ENCODE results near the gene PRICKLE3. TPM values are rescaled to one million over a fixed set of nuclear protein-coding genes. Genes with fewer than 3 reads are reported as not detected.

PRICKLE3 gene
- total and polyA plus RNA-seq, 2 of the 4 experiments (the other 2 are of a cell fraction): 3.4 to 6.4 TPM

DNA sequence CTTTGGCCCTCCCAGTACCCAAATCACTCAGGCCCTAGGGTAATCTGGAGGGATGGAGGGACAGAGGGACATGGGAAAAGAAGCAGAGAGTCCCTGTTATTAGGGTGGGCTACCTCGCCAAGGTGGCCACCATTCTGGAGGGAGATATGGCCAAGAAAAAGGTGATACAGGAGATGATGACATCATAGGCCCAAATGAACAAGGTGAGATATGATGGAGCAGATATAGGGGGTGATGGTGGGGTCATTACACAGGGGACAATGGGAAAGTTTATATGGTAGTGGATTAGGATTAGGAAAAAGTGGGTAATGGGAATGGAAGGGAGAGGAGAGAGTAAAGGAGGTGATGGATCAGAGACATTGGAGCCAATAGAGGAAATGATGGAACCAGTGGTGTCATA, 26.7 kb upstream of the PRICKLE3 start:
- CTCF ChIA-PET: no interaction called here
- WGBS, 2 experiments (ENCODE audit: extremely low coverage in 2 of 2, insufficient read length in 1 of 2): 20% methylated on average over 1 of the region's 1 CpG; no CpG with 5 or more reads in 1 of the 2 experiments

More for the DNA sequence above, 26.7 kb upstream of the PRICKLE3 start:
- dilution Hi-C loops (cut with HindIII; ENCODE audit: low sequenced_read_pairs, unreplicated experiment): no loop called here
- no peak overlapping the region for H2AK5ac ChIP-seq (ENCODE audit: low read depth, low read length)
- no peak overlapping the region for H3K4ac ChIP-seq (ENCODE audit: low read depth, low read length)
- H3K27me3 ChIP-seq (ENCODE audit: control insufficient read depth, insufficient read depth, low read length): peaks cover 2% of the 10 kb centered on the region; the same call in 1 of the 2 replicates
- H4K8ac ChIP-seq (ENCODE audit: low read depth in 2 of 2, low read length in 2 of 2): no peak overlapping the region
- H3K4me2 ChIP-seq (ENCODE audit: low read depth, low read length): no peak overlapping the region
- TF ChIP-seq MXI1 (IDR thresholded peaks at IDR 0.05; ENCODE audit: borderline replicate concordance, low read depth, low read length): no peak
- TF ChIP-seq MAFK (IDR thresholded peaks at IDR 0.05; ENCODE audit: low read depth, low read length): no peak
- no peak for TF ChIP-seq RCOR1 (IDR thresholded peaks at IDR 0.05; ENCODE audit: insufficient replicate concordance, low read length)
- TF ChIP-seq CEBPB (IDR thresholded peaks at IDR 0.05; ENCODE audit: low read depth, low read length): no peak
- TF ChIP-seq SMC3 (IDR thresholded peaks at IDR 0.05; ENCODE audit: low read depth, low read length): no peak
- TF ChIP-seq, protein P1, sequence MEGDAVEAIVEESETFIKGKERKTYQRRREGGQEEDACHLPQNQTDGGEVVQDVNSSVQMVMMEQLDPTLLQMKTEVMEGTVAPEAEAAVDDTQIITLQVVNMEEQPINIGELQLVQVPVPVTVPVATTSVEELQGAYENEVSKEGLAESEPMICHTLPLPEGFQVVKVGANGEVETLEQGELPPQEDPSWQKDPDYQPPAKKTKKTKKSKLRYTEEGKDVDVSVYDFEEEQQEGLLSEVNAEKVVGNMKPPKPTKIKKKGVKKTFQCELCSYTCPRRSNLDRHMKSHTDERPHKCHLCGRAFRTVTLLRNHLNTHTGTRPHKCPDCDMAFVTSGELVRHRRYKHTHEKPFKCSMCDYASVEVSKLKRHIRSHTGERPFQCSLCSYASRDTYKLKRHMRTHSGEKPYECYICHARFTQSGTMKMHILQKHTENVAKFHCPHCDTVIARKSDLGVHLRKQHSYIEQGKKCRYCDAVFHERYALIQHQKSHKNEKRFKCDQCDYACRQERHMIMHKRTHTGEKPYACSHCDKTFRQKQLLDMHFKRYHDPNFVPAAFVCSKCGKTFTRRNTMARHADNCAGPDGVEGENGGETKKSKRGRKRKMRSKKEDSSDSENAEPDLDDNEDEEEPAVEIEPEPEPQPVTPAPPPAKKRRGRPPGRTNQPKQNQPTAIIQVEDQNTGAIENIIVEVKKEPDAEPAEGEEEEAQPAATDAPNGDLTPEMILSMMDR (conservative IDR thresholded peaks at IDR 0.05; ENCODE audit: low read depth, low read length): no peak
- POLR2A ChIA-PET (ENCODE audit: unreplicated experiment): no interaction called here
- no peak overlapping the region for H3K18ac ChIP-seq (ENCODE audit: low read depth, low read length)
- no peak overlapping the region for H3K14ac ChIP-seq (replicated peaks; ENCODE audit: low read depth, low read length)
- H3K79me1 ChIP-seq (ENCODE audit: low read depth in 1 of 2, low read length in 2 of 2): no peaks in the 10 kb centered on the region
- no peak overlapping the region for H2AFZ ChIP-seq (replicated peaks; ENCODE audit: low read length, poor library complexity)
- no peaks in the 10 kb centered on the region for H3K4me1 ChIP-seq (ENCODE audit: control insufficient read depth, insufficient read depth, low read length)
- H3K9me3 ChIP-seq (ENCODE audit: control insufficient read depth, insufficient read depth, low read length): peaks cover 4% of the 10 kb centered on the region
- no peaks in the 10 kb centered on the region for H3K9me1 ChIP-seq (ENCODE audit: insufficient read depth, low read length)
- DNase-seq (no peak), ATAC-seq (ENCODE audit: low read depth) (no peak)
- H4K20me1 ChIP-seq (ENCODE audit: insufficient read depth, low read length): no peaks in the 10 kb centered on the region
- BruUV-seq (replicated peaks): no TSS peak
- H4K5ac ChIP-seq (ENCODE audit: low read depth, low read length): no peak overlapping the region
- intact Hi-C loops (cut with micrococcal nuclease): no loop called here
- in situ Hi-C loops (cut with MboI; ENCODE audit: low sequenced_read_pairs): no loop called here
- no peak overlapping the region for H3K27ac ChIP-seq (ENCODE audit: insufficient read depth, low read length)
- no peak overlapping the region for H2BK5ac ChIP-seq (ENCODE audit: low read depth, low read length, poor library complexity, severe bottlenecking)
- H3K56ac ChIP-seq (ENCODE audit: extremely low read depth, insufficient read depth, low read length): no peak overlapping the region
- no peak overlapping the region for H3K23ac ChIP-seq (ENCODE audit: low read depth, low read length)
- H2BK120ac ChIP-seq (ENCODE audit: low read depth, low read length): no peak overlapping the region
- H3K4me3 ChIP-seq (ENCODE audit: insufficient read depth, low read depth, low read length): no peak overlapping the region
- H4K91ac ChIP-seq (ENCODE audit: insufficient read depth, low read depth, low read length): no peak overlapping the region
- H2BK20ac ChIP-seq (ENCODE audit: low read depth, low read length): no peak overlapping the region
- no peak overlapping the region for H2AK9ac ChIP-seq (replicated peaks; ENCODE audit: low read depth, low read length, poor library complexity)
- H2BK15ac ChIP-seq (ENCODE audit: low read depth, low read length): no peak overlapping the region
- H3K9ac ChIP-seq (ENCODE audit: low read depth, low read length): no peak overlapping the region
- H3K36me3 ChIP-seq (ENCODE audit: control insufficient read depth, insufficient read depth, low read length): no peaks in the 10 kb centered on the region
